ENCODE results near the gene ZCCHC8. TPM values are rescaled to one million over a fixed set of nuclear protein-coding genes. Genes with fewer than 3 reads are reported as not detected.

ZCCHC8 gene
- total and polyA plus RNA-seq, 2 of the 8 experiments (the other 6 are each of a cell fraction or from before 2014, with no cell fraction given): 13.8 to 28.9 TPM

DNA sequence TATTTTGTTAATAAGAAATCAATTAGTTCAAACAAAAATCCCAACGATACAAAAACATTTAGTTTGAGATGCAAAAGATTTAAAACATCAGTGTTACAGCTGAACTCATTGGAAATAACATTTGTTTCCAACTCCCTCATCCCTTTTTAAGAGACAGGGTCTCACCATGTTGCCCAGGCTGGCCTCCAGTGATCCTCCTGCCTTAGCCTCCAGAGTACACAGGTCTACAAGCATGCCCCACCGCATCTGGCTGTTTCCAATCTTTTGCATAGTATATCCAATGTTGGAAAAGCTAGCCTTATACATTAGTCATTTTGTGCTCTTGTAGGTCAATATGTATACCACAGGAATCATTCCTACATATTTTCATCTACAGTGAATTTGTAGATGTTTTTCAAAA lies 14.5 kb upstream of the ZCCHC8 start:
- Histone ChIP-seq H3K14ac (ENCODE audit: insufficient read length) (no peak overlapping the region), H3K18ac (ENCODE audit: extremely low read depth, low read length) (no peak overlapping the region), H3K4me3 (ENCODE audit: extremely low read depth in 1 of 4, insufficient read depth in 2 of 4, low read depth in 3 of 4, low read length in 4 of 4) (no peak overlapping the region), H4K20me1 (replicated peaks in 1 of 2; ENCODE audit: control insufficient read depth in 1 of 2, insufficient read depth in 2 of 2, low read length in 2 of 2) (peaks cover 4 to 6% of the 10 kb centered on the region in 2 experiments), H2AFZ (ENCODE audit: low read length) (no peak overlapping the region), H4K91ac (replicated peaks; ENCODE audit: insufficient read length, low read length) (no peak overlapping the region), H4K8ac (ENCODE audit: extremely low read depth, insufficient read depth, low read length) (no peak overlapping the region), H2BK20ac (ENCODE audit: low read length) (no peak overlapping the region), H3K36me3 (ENCODE audit: control insufficient read depth in 2 of 4, insufficient read depth in 4 of 4, low read length in 3 of 4) (peaks cover 52 to 99% (median 86%) of the 10 kb centered on the region in 4 experiments), H3K4ac (replicated peaks; ENCODE audit: insufficient read length, low read depth, low read length) (no peak overlapping the region), H3K27me3 (replicated peaks in 1 of 4; ENCODE audit: control insufficient read depth in 3 of 4, extremely low read depth in 1 of 4, insufficient read depth in 3 of 4, low read length in 3 of 4) (no peaks in the 10 kb centered on the region), H2AK5ac (ENCODE audit: low read depth, low read length) (no peak overlapping the region), H3K23ac (ENCODE audit: insufficient read length) (no peak overlapping the region), H3K23me2 (ENCODE audit: low read depth, low read length) (no peaks in the 10 kb centered on the region), H2BK12ac (ENCODE audit: low read depth, low read length) (no peak overlapping the region), H2BK5ac (ENCODE audit: low read depth, low read length) (no peak overlapping the region), H3K4me1 (replicated peaks in 1 of 4; ENCODE audit: control insufficient read depth in 3 of 4, insufficient read depth in 4 of 4, low read length in 3 of 4) (no peaks in the 10 kb centered on the region), H3K27ac (ENCODE audit: low read depth, low read length) (no peak overlapping the region), H2BK120ac (replicated peaks; ENCODE audit: low read depth, low read length) (no peak overlapping the region), H4K5ac (ENCODE audit: insufficient read length, low read depth, low read length) (no peak overlapping the region), H3K4me2 (ENCODE audit: insufficient read depth in 1 of 2, low read depth in 2 of 2, low read length in 2 of 2) (no peak overlapping the region), H3K79me2 (ENCODE audit: control insufficient read depth in 1 of 2, insufficient read depth in 2 of 2, low read length in 2 of 2) (peaks cover 0 to 59% of the 10 kb centered on the region in 2 experiments; a peak in 2 of 4 replicates), H3K9me3 (ENCODE audit: insufficient read depth in 2 of 2, low read depth in 1 of 2, low read length in 1 of 2) (no peaks in the 10 kb centered on the region), H3K56ac (replicated peaks; ENCODE audit: insufficient read length, low read depth, low read length) (no peak overlapping the region), H3K9ac (replicated peaks in 1 of 4; ENCODE audit: extremely low read depth in 1 of 4, low read depth in 3 of 4, low read length in 3 of 4) (no peak overlapping the region), H2BK15ac (ENCODE audit: low read length) (no peak overlapping the region), H3K79me1 (ENCODE audit: low read depth, low read length) (no peaks in the 10 kb centered on the region)
- DNase-seq (ENCODE audit: low read depth in 1 of 2, low spot score in 2 of 2) (no peak), FAIRE-seq (no peak)
- WGBS, 2 experiments (ENCODE audit: extremely low coverage in 1 of 2, insufficient coverage in 1 of 2, insufficient read length in 1 of 2, insufficient replicate concordance in 2 of 2, low coverage in 1 of 2, low lambda C conversion rate in 2 of 2, missing lambda C conversion rate in 1 of 2): 98% methylated on average over 2 of the region's 2 CpGs; no CpG with 5 or more reads in 1 of the 2 experiments
- CTCF ChIA-PET (ENCODE audit: partially characterized antibody): no interaction called here
- POLR2A ChIA-PET (ENCODE audit: partially characterized antibody): interaction anchor here (1.4 to 49.0 kb wide), 3 partner anchors 9 to 67 kb away, joined by 4 to 1221 read pairs (median 1221); partner anchors contain the start of genes KNTC1, RSRC2 and ZCCHC8
- no peak for TF ChIP-seq ATF3 (IDR thresholded peaks at IDR 0.05; ENCODE audit: insufficient read depth, low read depth, low read length)
- no peak for TF ChIP-seq SRF (IDR thresholded peaks at IDR 0.05; ENCODE audit: low read depth, low read length)
- no peak for TF ChIP-seq KDM5A (IDR thresholded peaks at IDR 0.05; ENCODE audit: low read length)
- no peak for TF ChIP-seq YY1 (IDR thresholded peaks at IDR 0.05; ENCODE audit: low read depth, low read length)
- no peak for TF ChIP-seq SP4 (IDR thresholded peaks at IDR 0.05; ENCODE audit: low read length)
- no peak for TF ChIP-seq ZNF274 (IDR thresholded peaks at IDR 0.05; ENCODE audit: borderline replicate concordance, extremely low read depth, low read length)
- no peak for TF ChIP-seq CBX8 (IDR thresholded peaks at IDR 0.05; ENCODE audit: borderline replicate concordance, low read depth, low read length)
- no peak for TF ChIP-seq FOSL1 (IDR thresholded peaks at IDR 0.05; ENCODE audit: insufficient read depth, low read depth, low read length)
- TF ChIP-seq RXRA (IDR thresholded peaks at IDR 0.05; ENCODE audit: insufficient read depth, low read depth, low read length): no peak
- no peak for TF ChIP-seq CTBP2 (IDR thresholded peaks at IDR 0.05; ENCODE audit: borderline replicate concordance, insufficient read depth, insufficient read length, low read length)
- no peak for TF ChIP-seq RFX5 (IDR thresholded peaks at IDR 0.05; ENCODE audit: borderline replicate concordance, low read depth, low read length)
- TF ChIP-seq, protein P1, sequence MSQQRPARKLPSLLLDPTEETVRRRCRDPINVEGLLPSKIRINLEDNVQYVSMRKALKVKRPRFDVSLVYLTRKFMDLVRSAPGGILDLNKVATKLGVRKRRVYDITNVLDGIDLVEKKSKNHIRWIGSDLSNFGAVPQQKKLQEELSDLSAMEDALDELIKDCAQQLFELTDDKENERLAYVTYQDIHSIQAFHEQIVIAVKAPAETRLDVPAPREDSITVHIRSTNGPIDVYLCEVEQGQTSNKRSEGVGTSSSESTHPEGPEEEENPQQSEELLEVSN (IDR thresholded peaks at IDR 0.05): no peak
- TF ChIP-seq KDM4A (IDR thresholded peaks at IDR 0.05; ENCODE audit: low read depth, low read length, severe bottlenecking): no peak

Measured in H1 (cell line).